ENCODE measurements around the gene BACH2. TPM values are rescaled to one million over a fixed set of nuclear protein-coding genes. Genes with fewer than 3 reads are reported as not detected.

BACH2 gene
- total RNA-seq, 4 donors from 2014 or later = 4.2 to 9.8 (median 5.8) TPM

GRCh38 chr6:90186637-90187371 lies 109.8 kb downstream of the BACH2 start:
- Histone ChIP-seq H3K36me3 (no peaks in the 10 kb centered on the region), H3K4me3 (no peak overlapping the region), H3K27me3 (no peaks in the 10 kb centered on the region), H3K27ac (replicated peaks in 1 of 4) (no peak overlapping the region), H3K4me1 (peaks cover 19 to 32% (median 23%) of the 10 kb centered on the region in 4 donors), H3K9me3 (no peaks in the 10 kb centered on the region)
- DNase-seq (ENCODE audit: extremely low spot score) = no peak
- TF ChIP-seq POLR2A (IDR thresholded peaks at IDR 0.05; ENCODE audit: low read depth) = no peak
- no peak for TF ChIP-seq CTCF (IDR thresholded peaks at IDR 0.05)
- TF ChIP-seq EP300 (IDR thresholded peaks at IDR 0.05) = no peak
- TF ChIP-seq POLR2AphosphoS5 (IDR thresholded peaks at IDR 0.05) = no peak
- 75% methylated on average over 8 of the region's 8 CpGs for WGBS
- intact Hi-C loops (cut with DNase I) = no loop called here

GRCh38 chr6:90186026-90186425 lies 110.6 kb downstream of the BACH2 start:
- no peak for DNase-seq (ENCODE audit: extremely low spot score)
- Histone ChIP-seq H3K27ac (replicated peaks in 1 of 4) (no peak overlapping the region), H3K9me3 (no peaks in the 10 kb centered on the region), H3K27me3 (no peaks in the 10 kb centered on the region), H3K4me3 (no peak overlapping the region), H3K4me1 (peaks cover 19 to 32% (median 23%) of the 10 kb centered on the region in 4 donors), H3K36me3 (no peaks in the 10 kb centered on the region)
- TF ChIP-seq POLR2AphosphoS5 (IDR thresholded peaks at IDR 0.05) = no peak
- TF ChIP-seq CTCF (IDR thresholded peaks at IDR 0.05) = no peak
- no peak for TF ChIP-seq POLR2A (IDR thresholded peaks at IDR 0.05; ENCODE audit: low read depth)
- TF ChIP-seq EP300 (IDR thresholded peaks at IDR 0.05) = no peak
- intact Hi-C loops (cut with DNase I) = no loop called here
- 98% methylated on average over 3 of the region's 3 CpGs for WGBS

GRCh38 chr6:90184334-90185298 lies 112.0 kb downstream of the BACH2 start:
- WGBS = 60% methylated on average over 8 of the region's 8 CpGs
- no peak for TF ChIP-seq CTCF (IDR thresholded peaks at IDR 0.05)
- TF ChIP-seq EP300 (IDR thresholded peaks at IDR 0.05) = no peak
- intact Hi-C loops (cut with DNase I) = no loop called here
- no peaks in the 10 kb centered on the region for H3K27me3 ChIP-seq
- no peak overlapping the region for H3K27ac ChIP-seq (replicated peaks in 1 of 4)
- no peaks in the 10 kb centered on the region for H3K36me3 ChIP-seq
- no peak for DNase-seq (ENCODE audit: extremely low spot score)
- peaks cover 19 to 32% (median 23%) of the 10 kb centered on the region in 4 donors for H3K4me1 ChIP-seq
- no peak overlapping the region for H3K4me3 ChIP-seq
- H3K9me3 ChIP-seq = no peaks in the 10 kb centered on the region

GRCh38 chr6:90183587-90184333 lies 112.9 kb downstream of the BACH2 start:
- intact Hi-C loops (cut with DNase I) = no loop called here
- Histone ChIP-seq H3K27me3 (no peaks in the 10 kb centered on the region), H3K4me1 (peaks cover 20 to 34% (median 25%) of the 10 kb centered on the region in 4 donors), H3K36me3 (no peaks in the 10 kb centered on the region), H3K4me3 (no peak overlapping the region), H3K27ac (replicated peaks in 1 of 4) (no peak overlapping the region), H3K9me3 (no peaks in the 10 kb centered on the region)
- WGBS = 57% methylated on average over 3 of the region's 3 CpGs
- no peak for TF ChIP-seq EP300 (IDR thresholded peaks at IDR 0.05)
- TF ChIP-seq POLR2A (IDR thresholded peaks at IDR 0.05; ENCODE audit: low read depth) = no peak
- no peak for TF ChIP-seq POLR2AphosphoS5 (IDR thresholded peaks at IDR 0.05)
- TF ChIP-seq CTCF (IDR thresholded peaks at IDR 0.05) = no peak
- DNase-seq (ENCODE audit: extremely low spot score) = no peak
